Measurements from ENCODE around the gene NCAPH2. TPM values are rescaled to one million over a fixed set of nuclear protein-coding genes. Genes with fewer than 3 reads are reported as not detected.

NCAPH2 gene
- total RNA-seq, 2 experiments from 2014 or later = 184 to 185 TPM

GRCh38 chr22:50548921-50549790 lies 41.1 kb downstream of the NCAPH2 start:
- Mint-ChIP-seq H3K27ac (peak overlapping the region; percentile 73), H3K4me1 (ENCODE audit: low read depth) (peaks cover 38% of the 10 kb centered on the region), H3K9me3 (no peaks in the 10 kb centered on the region), H3K36me3 (ENCODE audit: low read depth) (no peaks in the 10 kb centered on the region), H3K27me3 (no peaks in the 10 kb centered on the region), H3K4me3 (peak overlapping the region; percentile 77)
- no peaks in the 10 kb centered on the region for H3K36me3 ChIP-seq (ENCODE audit: insufficient read depth, low read length)
- H3K4me3 ChIP-seq (ENCODE audit: low read length) = peak overlapping the region; percentile 62
- ChIA-PET POLR2A (interaction anchor here (0.9 to 5.0 kb wide), 17 partner anchors 9 to 359 kb away, joined by 3 to 87 read pairs (median 13); partner anchors contain the start of genes CHKB, LMF2, NCAPH2 and SCO2), CTCF (interaction anchor here (1.0 to 3.6 kb wide), 9 partner anchors 9 to 71 kb away, joined by 3 to 27 read pairs (median 9); partner anchors contain the start of genes SCO2 and SYCE3)
- ATAC-seq (ENCODE audit: poor library complexity) (peak; percentile 8), DNase-seq (no peak)
- TF ChIP-seq CTCF (IDR thresholded peaks at IDR 0.05) = no peak
- intact Hi-C loops (cut with DNase I, micrococcal nuclease) = loop anchor here (2.0 to 5.0 kb wide), 2 partner anchors 33 to 34 kb away; partner anchors contain the start of gene CHKB (in 2 of the 2)
- no peaks in the 10 kb centered on the region for H3K9me3 ChIP-seq (ENCODE audit: control insufficient read depth in 1 of 2, insufficient read depth in 1 of 2, low read length in 2 of 2)
- no peaks in the 10 kb centered on the region for H3K27me3 ChIP-seq (ENCODE audit: control insufficient read depth in 1 of 2, insufficient read depth in 2 of 2, low read length in 2 of 2)
- peaks cover 55% of the 10 kb centered on the region for H3K4me1 ChIP-seq (ENCODE audit: insufficient read depth, low read length)
- H3K27ac ChIP-seq (ENCODE audit: low read depth in 1 of 2, low read length in 2 of 2) = peak overlapping the region in 1 of 2 donors; percentile 67

- TF ChIP-seq CTCF (IDR thresholded peaks at IDR 0.05) = no peak
- ATAC-seq (ENCODE audit: poor library complexity) (no peak), DNase-seq (no peak)
- peak overlapping the region; percentile 77 for H3K27ac Mint-ChIP-seq
- Histone ChIP-seq H3K27ac (ENCODE audit: low read depth in 1 of 2, low read length in 2 of 2) (no peak overlapping the region), H3K4me1 (ENCODE audit: insufficient read depth, low read length) (peaks cover 43% of the 10 kb centered on the region), H3K27me3 (ENCODE audit: control insufficient read depth in 1 of 2, insufficient read depth in 2 of 2, low read length in 2 of 2) (no peaks in the 10 kb centered on the region), H3K9me3 (ENCODE audit: control insufficient read depth in 1 of 2, insufficient read depth in 1 of 2, low read length in 2 of 2) (no peaks in the 10 kb centered on the region), H3K36me3 (ENCODE audit: insufficient read depth, low read length) (no peaks in the 10 kb centered on the region), H3K4me3 (ENCODE audit: low read length) (no peak overlapping the region)
- H3K36me3 Mint-ChIP-seq (ENCODE audit: low read depth) = no peaks in the 10 kb centered on the region
- ChIA-PET POLR2A (interaction anchor here (0.9 to 5.0 kb wide), 4 partner anchors 11 to 71 kb away, joined by 3 to 87 read pairs (median 9); partner anchors contain the start of gene SCO2), CTCF (interaction anchor here (2.1 to 3.6 kb wide), 2 partner anchors 12 to 25 kb away, joined by 8 to 11 read pairs; partner anchors contain the start of genes SCO2 and SYCE3)
- no peaks in the 10 kb centered on the region for H3K9me3 Mint-ChIP-seq
- no peaks in the 10 kb centered on the region for H3K27me3 Mint-ChIP-seq
- H3K4me3 Mint-ChIP-seq = peak overlapping the region; percentile 87
- peaks cover 26% of the 10 kb centered on the region for H3K4me1 Mint-ChIP-seq (ENCODE audit: low read depth)
- intact Hi-C loops (cut with DNase I, micrococcal nuclease) = no loop called here
These were observed 42.4 kb downstream of the NCAPH2 start for GRCh38 chr22:50550395-50550794.

GRCh38 chr22:50551160-50551752 lies 43.2 kb downstream of the NCAPH2 start:
- no peaks in the 10 kb centered on the region for H3K9me3 Mint-ChIP-seq
- DNase-seq (no peak), ATAC-seq (ENCODE audit: poor library complexity) (no peak)
- TF ChIP-seq CTCF (IDR thresholded peaks at IDR 0.05) = no peak
- peak overlapping the region; percentile 65 for H3K4me3 Mint-ChIP-seq
- H3K4me3 ChIP-seq (ENCODE audit: low read length) = no peak overlapping the region
- POLR2A ChIA-PET = interaction anchor here (0.7 to 5.0 kb wide), 6 partner anchors 12 to 70 kb away, joined by 3 to 87 read pairs (median 4); partner anchors contain the start of gene SCO2
- CTCF ChIA-PET = interaction anchor here (2.1 to 3.6 kb wide), 2 partner anchors 12 to 26 kb away, joined by 8 to 11 read pairs; partner anchors contain the start of genes SCO2 and SYCE3
- H3K27ac Mint-ChIP-seq = peak overlapping the region; percentile 77
- H3K36me3 ChIP-seq (ENCODE audit: insufficient read depth, low read length) = no peaks in the 10 kb centered on the region
- no peaks in the 10 kb centered on the region for H3K9me3 ChIP-seq (ENCODE audit: control insufficient read depth in 1 of 2, insufficient read depth in 1 of 2, low read length in 2 of 2)
- intact Hi-C loops (cut with DNase I, micrococcal nuclease) = no loop called here
- no peaks in the 10 kb centered on the region for H3K36me3 Mint-ChIP-seq (ENCODE audit: low read depth)
- peaks cover 18% of the 10 kb centered on the region for H3K4me1 Mint-ChIP-seq (ENCODE audit: low read depth)
- H3K27me3 ChIP-seq (ENCODE audit: control insufficient read depth in 1 of 2, insufficient read depth in 2 of 2, low read length in 2 of 2) = no peaks in the 10 kb centered on the region
- H3K27ac ChIP-seq (ENCODE audit: low read depth in 1 of 2, low read length in 2 of 2) = no peak overlapping the region
- peaks cover 34% of the 10 kb centered on the region for H3K4me1 ChIP-seq (ENCODE audit: insufficient read depth, low read length)
- H3K27me3 Mint-ChIP-seq = no peaks in the 10 kb centered on the region
